WTC11 (cell line): ENCODE measurements around the gene ABHD16A. TPM values are rescaled to one million over a fixed set of nuclear protein-coding genes. Genes with fewer than 3 reads are reported as not detected.
A peak's percentile ranks its signal among the peaks of the same experiment; 100 is the strongest.

Experiments
- ATAC-seq: fragments of 200-7000 bp; cut with Tn5 transposase; 2 replicates; pipeline ENCODE4 v1.10.0; 2021; ENCODE audit warnings: mild to moderate bottlenecking, moderate library complexity
- CTCF ChIA-PET: fragments of 300-600 bp; sonication (Branson Sonifier 250); formaldehyde crosslinking; loops from one replicate; lab custom pipeline; 2021; ENCODE audit warnings: antibody characterized with exemption; lab: Charles Lee
- POLR2A ChIA-PET: fragments of 350-600 bp; sonication (Branson Sonifier 250); formaldehyde crosslinking; loops from one replicate; lab custom pipeline; 2021; ENCODE audit warnings: antibody characterized with exemption; lab: Charles Lee
- DNase-seq: peaks from one replicate; pipeline ENCODE4 v3.0.0; 2021; ENCODE audit warnings: low spot score
- H3K27ac Mint-ChIP-seq: 2 replicates; pipeline ENCODE4 v1.8.0; 2021; ENCODE audit warnings: mixed read lengths
- H3K27me3 Mint-ChIP-seq: 2 replicates; pipeline ENCODE4 v1.8.0; 2021; ENCODE audit warnings: low read depth, mild to moderate bottlenecking, moderate library complexity, mixed read lengths
- H3K36me3 Mint-ChIP-seq: 2 replicates; pipeline ENCODE4 v1.8.0; 2021; ENCODE audit warnings: mixed read lengths
- H3K4me1 Mint-ChIP-seq: 2 replicates; pipeline ENCODE4 v1.8.0; 2022; ENCODE audit warnings: mixed read lengths
- H3K4me3 Mint-ChIP-seq: 2 replicates; pipeline ENCODE4 v1.8.0; 2021; ENCODE audit warnings: mild to moderate bottlenecking, moderate library complexity, mixed read lengths
- H3K9me3 Mint-ChIP-seq: 2 replicates; pipeline ENCODE4 v1.8.0; 2021; ENCODE audit warnings: mixed read lengths
- EMX1 ChIP-seq: fragments of 250-450 bp; sonication (Bioruptor Pico); IDR thresholded peaks from 2 replicates; pipeline ENCODE4 v1.8.0; 2021; ENCODE audit warnings: mild to moderate bottlenecking
- ERG ChIP-seq: fragments of 250-450 bp; sonication (Bioruptor Pico); IDR thresholded peaks from 2 replicates; pipeline ENCODE4 v1.8.0; 2021; ENCODE audit warnings: mild to moderate bottlenecking
- KAT7 ChIP-seq: sonication (generic); formaldehyde crosslinking; IDR thresholded peaks from 2 replicates; pipeline ENCODE4 v1.8.1; 2023; ENCODE audit warnings: missing genetic modification reagents, mild to moderate bottlenecking, borderline replicate concordance
- MAX ChIP-seq: sonication (generic); formaldehyde crosslinking; IDR thresholded peaks from 2 replicates; pipeline ENCODE4 v1.8.0; 2022; ENCODE audit warnings: mild to moderate bottlenecking, missing genetic modification reagents
- NFYB ChIP-seq: sonication (generic); formaldehyde crosslinking; conservative IDR thresholded peaks from 2 replicates; pipeline ENCODE4 v1.8.0; 2022; ENCODE audit warnings: low read depth, missing genetic modification reagents
- NR2C2 ChIP-seq: sonication (generic); formaldehyde crosslinking; IDR thresholded peaks from 2 replicates; pipeline ENCODE4 v1.8.0; 2022; ENCODE audit warnings: mild to moderate bottlenecking, missing genetic modification reagents
- RELA ChIP-seq: sonication (generic); formaldehyde crosslinking; IDR thresholded peaks from 2 replicates; pipeline ENCODE4 v1.8.1; 2022; ENCODE audit warnings: missing genetic modification reagents, mild to moderate bottlenecking, borderline replicate concordance
- SMAD4 ChIP-seq: sonication (generic); formaldehyde crosslinking; IDR thresholded peaks from 2 replicates; pipeline ENCODE4 v1.8.0; 2022; ENCODE audit warnings: mild to moderate bottlenecking, missing genetic modification reagents
- USF2 ChIP-seq: sonication (generic); formaldehyde crosslinking; IDR thresholded peaks from 2 replicates; pipeline ENCODE4 v1.8.1; 2023; ENCODE audit warnings: mild to moderate bottlenecking, missing genetic modification reagents, moderate library complexity
- ZNF219 ChIP-seq: sonication (generic); formaldehyde crosslinking; IDR thresholded peaks from 2 replicates; pipeline ENCODE4 v1.8.0; 2023; ENCODE audit warnings: missing genetic modification reagents, mild to moderate bottlenecking, borderline replicate concordance
- ZNF317 ChIP-seq: sonication (generic); formaldehyde crosslinking; IDR thresholded peaks from 2 replicates; pipeline ENCODE4 v1.8.1; 2023; ENCODE audit warnings: low read depth, mild to moderate bottlenecking, moderate library complexity, missing genetic modification reagents, borderline replicate concordance
- ZNF423 ChIP-seq: fragments of 250-450 bp; sonication (Bioruptor Pico); IDR thresholded peaks from 2 replicates; pipeline ENCODE4 v2.1.2; 2022; ENCODE audit warnings: mild to moderate bottlenecking, moderate library complexity
- ZNF532 ChIP-seq: fragments of 250-450 bp; sonication (Bioruptor Pico); IDR thresholded peaks from 2 replicates; pipeline ENCODE4 v1.9.0; 2021; ENCODE audit warnings: mild to moderate bottlenecking, borderline replicate concordance
- total RNA-seq: library from RNA; stranded (reverse); gene quantifications from 3 replicates; pipeline ENCODE4 v1.2.3, GENCODE V29; 2021

The ABHD16A gene
- total RNA-seq, 1 experiment from 2014 or later: 28.6 TPM

- H3K4me3 Mint-ChIP-seq: no peak overlapping the region
- TF ChIP-seq KAT7 (CRISPR knock-in tag): no peak
- no peak for TF ChIP-seq ERG (CRISPR knock-in tag)
- TF ChIP-seq NFYB: no peak
- TF ChIP-seq, all 79 proteins: peak for 0
- H3K36me3 Mint-ChIP-seq: no peaks in the 10 kb centered on the region
- no peaks in the 10 kb centered on the region for H3K9me3 Mint-ChIP-seq
- H3K27me3 Mint-ChIP-seq: peaks cover 7% of the 10 kb centered on the region; the same call in 1 of the 2 replicates
- CTCF ChIA-PET: interaction anchor here (0.6 to 1.4 kb wide), 5 partner anchors 32 to 1595 kb away, joined by 3 to 4 read pairs (median 3); partner anchors contain the start of gene GPANK1
- H3K27ac Mint-ChIP-seq: no peak overlapping the region
- POLR2A ChIA-PET: no interaction called here
- DNase-seq (no peak), ATAC-seq (no peak)
- H3K4me1 Mint-ChIP-seq: peaks cover 19% of the 10 kb centered on the region
Measured at GRCh38 chr6:31705931-31706330, 2.8 kb upstream of the ABHD16A start.

- Mint-ChIP-seq H3K36me3 (no peaks in the 10 kb centered on the region; the same call in 1 of the 2 replicates), H3K27me3 (peaks cover 7% of the 10 kb centered on the region; the same call in 1 of the 2 replicates), H3K27ac (peak overlapping the region; percentile 94), H3K9me3 (no peaks in the 10 kb centered on the region), H3K4me3 (peak overlapping the region; percentile 95), H3K4me1 (peaks cover 12% of the 10 kb centered on the region)
- ChIA-PET CTCF (interaction anchor here (0.8 to 2.2 kb wide), 9 partner anchors 13 to 250 kb away, joined by 4 to 15 read pairs (median 7); partner anchors contain the start of genes DDAH2, LY6G5C and VARS1), POLR2A (interaction anchor here (1.2 to 1.3 kb wide), 3 partner anchors 38 to 125 kb away, joined by 4 to 5 read pairs (median 4); partner anchors contain the start of genes GPANK1 and HSPA1B)
- ATAC-seq: peak; percentile 14
- no peak for TF ChIP-seq EMX1
- no peak for DNase-seq
Measured at GRCh38 chr6:31702405-31702818, 712 bp downstream of the ABHD16A start.

- H3K27ac Mint-ChIP-seq: peak overlapping the region; percentile 94
- peaks cover 3% of the 10 kb centered on the region; the same call in 1 of the 2 replicates for H3K27me3 Mint-ChIP-seq
- peaks cover 12% of the 10 kb centered on the region for H3K4me1 Mint-ChIP-seq
- no peaks in the 10 kb centered on the region for H3K9me3 Mint-ChIP-seq
- POLR2A ChIA-PET: no interaction called here
- H3K36me3 Mint-ChIP-seq: no peaks in the 10 kb centered on the region; the same call in 1 of the 2 replicates
- peak overlapping the region; percentile 95 for H3K4me3 Mint-ChIP-seq
- DNase-seq: no peak
- no peak for TF ChIP-seq ZNF317 (CRISPR knock-in tag)
- no peak for ATAC-seq
- CTCF ChIA-PET: interaction anchor here (1.8 to 2.2 kb wide), 3 partner anchors 12 to 250 kb away, joined by 5 to 15 read pairs (median 10); no protein-coding TSS in a partner anchor
Measured at GRCh38 chr6:31701666-31702404, 1.3 kb downstream of the ABHD16A start.

GRCh38 chr6:31700740-31701401 lies 2.3 kb downstream of the ABHD16A start:
- Mint-ChIP-seq H3K9me3 (no peaks in the 10 kb centered on the region), H3K27me3 (no peaks in the 10 kb centered on the region; the same call in 1 of the 2 replicates), H3K36me3 (peaks cover 7% of the 10 kb centered on the region; the same call in 1 of the 2 replicates), H3K27ac (no peak overlapping the region), H3K4me3 (peak overlapping the region; percentile 95), H3K4me1 (peaks cover 12% of the 10 kb centered on the region)
- POLR2A ChIA-PET: no interaction called here
- no peak for DNase-seq
- CTCF ChIA-PET: interaction anchor here (1.2 kb wide), 1 partner anchor 11 kb away, joined by 3 read pairs; no protein-coding TSS in a partner anchor
- no peak for ATAC-seq
- no peak for TF ChIP-seq ZNF219 (CRISPR knock-in tag)
- no peak for TF ChIP-seq ZNF532 (CRISPR knock-in tag)
- no peak for TF ChIP-seq RELA (CRISPR knock-in tag)
- TF ChIP-seq USF2 (CRISPR knock-in tag): no peak
- TF ChIP-seq SMAD4 (CRISPR knock-in tag): no peak
- TF ChIP-seq NFYB: no peak
- no peak for TF ChIP-seq MAX (CRISPR knock-in tag)
- TF ChIP-seq ERG (CRISPR knock-in tag): no peak
- TF ChIP-seq ZNF423 (CRISPR knock-in tag): no peak
- no peak for TF ChIP-seq NR2C2 (CRISPR knock-in tag)
